Pulmonary artery endothelial cell (primary cell): ENCODE results near the gene TAF3. TPM values are rescaled to one million over a fixed set of nuclear protein-coding genes. Genes with fewer than 3 reads are reported as not detected.
"Not testable (repeated sequence)": the region's sequence is repeated elsewhere in the genome, so short reads cannot be mapped to it uniquely, and the experiment has no call there.

ENCODE experiments used
- DNase-seq: peaks from one replicate; pipeline ENCODE4 v3.0.0-alpha.2; 2011; ENCODE audit warnings: low read depth, low spot score
- total RNA-seq: library from RNA; depleted of rRNA; stranded (reverse); fragments of >200 nt; gene quantifications from 2 replicates; pipeline ENCODE4 v1.2.3, GENCODE V29; 2014

The TAF3 gene
- 1.6 and 2.4 TPM in 2 replicates for total RNA-seq

GRCh38 chr10:7818295-7819120 is at the start of gene TAF3:
Gene TAF3 (plus strand): TSS chr10:7818505. CDS start chr10:7818710, 205 bp downstream.
- DNase-seq, result peak; percentile 60

GRCh38 chr10:7773845-7774801 is 44.2 kb upstream of the TAF3 start:
- no peak for DNase-seq

- no peak for DNase-seq
These were observed 41.5 kb upstream of the TAF3 start for GRCh38 chr10:7776777-7777176.

- DNase-seq, result not testable (repeated sequence)
These were observed 36.1 kb upstream of the TAF3 start for GRCh38 chr10:7782194-7782593.

GRCh38 chr10:7786430-7786829 is 31.9 kb upstream of the TAF3 start:
- no peak for DNase-seq

- DNase-seq, result no peak
These were observed 31.0 kb upstream of the TAF3 start for GRCh38 chr10:7787150-7787856.

- peak; percentile 86 for DNase-seq
These were observed 30.3 kb upstream of the TAF3 start, which contains the start of the genes ATP5F1C and KIN for GRCh38 chr10:7787857-7788638. Gene ATP5F1C (plus strand): TSS chr10:7788177. CDS start chr10:7788208, 31 bp downstream. Gene KIN (minus strand): TSS chr10:7787993. CDS start chr10:7787933, 60 bp downstream.

- no peak for DNase-seq
These were observed 29.5 kb upstream of the TAF3 start for GRCh38 chr10:7788639-7789286.

- no peak for DNase-seq
These were observed 28.9 kb upstream of the TAF3 start for GRCh38 chr10:7789390-7789789.

GRCh38 chr10:7792541-7792940 is 25.8 kb upstream of the TAF3 start:
- DNase-seq, result no peak

- no peak for DNase-seq
These were observed 23.9 kb upstream of the TAF3 start for GRCh38 chr10:7794251-7795026.

- no peak for DNase-seq
These were observed 22.7 kb upstream of the TAF3 start for GRCh38 chr10:7795605-7796004.

GRCh38 chr10:7797582-7797981 is 20.7 kb upstream of the TAF3 start:
- DNase-seq, result peak; percentile 52

- no peak for DNase-seq
These were observed 15.7 kb upstream of the TAF3 start for GRCh38 chr10:7802606-7803005.

- DNase-seq, result no peak
These were observed 14.1 kb upstream of the TAF3 start for GRCh38 chr10:7804216-7804615.

- DNase-seq, result no peak
These were observed 13.6 kb upstream of the TAF3 start for GRCh38 chr10:7804741-7805140.

- DNase-seq, result no peak
These were observed 9.5 kb upstream of the TAF3 start for GRCh38 chr10:7808686-7809267.

- DNase-seq, result no peak
These were observed 7.9 kb upstream of the TAF3 start for GRCh38 chr10:7810443-7810842.

- DNase-seq, result no peak
These were observed 7.3 kb upstream of the TAF3 start for GRCh38 chr10:7811000-7811399.
